HL-60/S4 treated with retinoic acid at 250 ng/mL for 4 days and 3 days (cell line): ENCODE data around the gene MYOM1.

Experiments used
- in situ Hi-C: fragments of 300-500 bp; cut with MboI; formaldehyde crosslinking; loops from 2 replicates; pipeline ENCODE4 v1.7.0; 2022; ENCODE audit warnings: low sequenced_read_pairs

Gene MYOM1

DNA sequence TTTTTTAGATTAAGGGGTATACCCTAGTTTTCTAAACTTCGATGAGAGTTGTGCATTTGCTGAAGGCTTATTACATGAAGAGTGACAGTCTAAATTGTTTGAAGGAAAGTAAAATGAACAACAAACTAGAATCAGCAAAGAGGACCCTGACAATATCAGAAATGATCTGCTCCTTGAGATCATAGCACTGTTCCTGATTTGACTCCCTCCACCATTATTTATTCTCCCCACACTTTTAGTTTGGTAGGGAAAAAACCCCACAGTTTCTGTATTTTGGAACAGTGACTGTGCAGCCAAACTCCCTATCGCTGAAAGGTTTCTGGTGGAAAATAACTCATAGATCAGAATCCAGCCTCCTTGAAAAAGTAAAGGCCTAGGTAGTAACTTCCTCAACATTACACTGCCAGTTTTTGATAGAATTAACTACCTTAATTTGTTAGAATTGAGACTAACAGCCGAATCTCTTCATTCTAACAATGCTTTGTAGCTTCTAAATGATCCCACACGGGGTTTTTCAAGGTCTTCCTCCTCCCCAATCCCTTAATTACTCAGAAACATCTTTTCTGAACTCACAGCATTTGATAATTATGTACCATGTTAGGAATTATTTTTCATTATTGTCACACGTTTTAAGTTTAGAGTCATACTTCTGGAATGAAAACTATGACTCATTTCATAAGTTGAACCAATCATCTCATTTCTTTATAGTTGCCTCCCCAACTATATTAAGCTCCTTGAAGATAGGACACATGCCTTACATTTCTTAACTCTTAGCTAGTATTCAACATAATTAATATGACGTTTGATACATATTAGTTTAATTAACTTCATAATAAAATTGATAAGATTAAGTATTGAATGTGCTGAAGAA lies 30.7 kb upstream of the MYOM1 start:
- in situ Hi-C loops = no loop called here

DNA sequence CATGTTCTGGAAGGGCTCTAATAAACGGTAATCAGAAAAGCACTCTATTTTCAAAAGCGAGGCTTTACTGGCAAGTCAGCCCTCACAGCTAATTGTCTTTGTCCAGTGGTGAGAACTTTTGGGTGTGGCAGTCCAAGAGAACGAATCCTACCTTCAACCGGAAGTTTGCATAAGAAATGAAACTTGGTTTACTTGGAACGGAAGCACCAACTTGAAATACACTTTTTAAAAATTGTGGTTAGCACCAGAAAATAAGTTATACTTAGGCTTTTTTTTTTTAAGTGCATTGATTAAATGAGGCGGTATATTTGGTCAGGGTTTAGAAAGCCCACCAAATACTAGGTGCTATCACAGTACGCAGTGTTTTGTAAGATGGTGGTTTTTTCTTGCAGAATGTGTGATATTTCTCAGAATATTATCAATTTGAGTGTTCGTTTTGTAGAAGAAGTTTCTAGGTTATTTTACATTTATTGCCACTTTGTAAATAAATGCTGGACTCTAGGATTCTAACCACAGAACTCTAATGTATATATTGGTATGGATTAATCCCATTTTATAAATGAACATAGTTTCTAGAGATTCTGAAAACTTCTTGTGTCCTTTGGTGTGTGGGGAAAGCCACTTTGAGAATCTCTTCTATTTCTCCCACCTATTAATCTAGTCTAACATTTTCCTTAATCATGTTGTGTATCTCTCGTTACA lies 29.0 kb upstream of the MYOM1 start:
- in situ Hi-C loops = loop anchor here (10.0 kb wide), 1 partner anchor 304 kb away; no protein-coding TSS in a partner anchor

DNA sequence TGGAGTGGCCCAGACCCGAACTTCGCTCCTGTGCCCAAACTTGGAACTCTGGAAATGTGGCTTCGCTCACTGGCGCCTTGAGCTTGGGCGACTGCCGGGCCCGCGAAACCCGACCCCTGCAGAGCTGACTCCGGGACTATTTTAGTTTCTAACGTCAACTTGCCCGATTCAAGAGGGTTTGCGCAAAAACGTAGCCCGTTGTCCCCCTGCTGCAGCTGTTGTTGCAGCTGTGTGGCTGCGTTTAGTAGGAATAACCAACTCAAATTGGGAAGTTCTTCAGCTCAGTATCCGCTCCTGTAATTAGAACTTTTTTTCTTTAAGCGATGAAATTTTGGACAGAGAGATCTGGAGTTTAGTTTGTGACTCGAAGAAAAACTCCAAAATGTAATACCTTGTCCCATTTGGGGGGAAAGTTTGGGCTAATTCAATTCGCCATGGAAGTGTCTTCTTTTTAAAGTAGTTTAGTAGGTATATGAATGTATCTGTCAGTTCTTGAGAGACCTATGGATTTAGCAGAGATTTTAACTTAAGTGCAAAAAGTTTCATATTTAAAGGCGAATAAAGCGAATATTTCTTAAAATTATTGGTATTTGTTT lies 28.4 kb upstream of the MYOM1 start:
- in situ Hi-C loops = loop anchor here (10.0 kb wide), 1 partner anchor 303 kb away; no protein-coding TSS in a partner anchor

DNA sequence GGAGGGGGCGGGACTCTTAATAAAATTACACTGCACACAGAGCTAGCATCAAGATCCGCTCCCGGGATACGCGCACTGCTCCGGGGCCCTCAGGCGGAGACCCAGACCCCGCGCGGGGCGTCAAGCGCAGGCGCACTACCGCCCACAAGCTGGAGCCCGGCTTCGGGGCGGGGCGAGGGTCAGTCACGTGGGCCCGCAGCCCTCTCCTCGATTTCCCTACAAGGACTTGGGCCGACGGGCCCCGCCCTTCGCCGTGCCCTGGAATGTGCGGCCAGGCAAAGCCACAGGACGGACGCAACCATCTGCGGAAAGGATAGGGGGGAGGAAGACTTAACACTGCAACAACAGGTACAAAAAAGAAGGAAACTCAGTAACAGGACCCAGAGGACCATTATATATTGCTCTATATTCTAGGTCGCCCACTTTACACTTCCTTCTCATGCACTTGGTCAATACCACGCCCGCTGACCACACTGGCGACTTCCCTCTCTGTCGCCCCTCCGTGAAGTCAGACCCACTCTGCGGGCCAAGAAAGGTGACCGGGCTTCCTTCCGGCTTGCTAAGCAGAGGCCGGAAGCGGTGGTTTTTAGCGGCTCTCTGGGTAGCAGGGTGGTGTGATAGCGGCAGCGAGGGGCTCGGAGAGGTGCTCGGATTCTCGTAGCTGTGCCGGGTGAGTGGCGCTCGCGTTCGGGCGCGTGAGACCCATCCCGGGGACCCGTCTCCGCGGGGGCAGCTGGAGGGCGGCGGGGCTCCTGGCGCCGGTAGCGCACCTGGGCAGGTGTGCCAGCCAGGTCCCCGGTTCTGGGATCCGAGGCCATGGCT lies 27.7 kb upstream of the MYOM1 start, which contains the start of gene MYL12A:
MYL12A (plus strand) TSS at position 562 of the 822 bp plus-strand sequence. CDS start 5,447 bp downstream, outside the sequence.
- in situ Hi-C loops = loop anchor here (10.0 kb wide), 1 partner anchor 303 kb away; no protein-coding TSS in a partner anchor

DNA sequence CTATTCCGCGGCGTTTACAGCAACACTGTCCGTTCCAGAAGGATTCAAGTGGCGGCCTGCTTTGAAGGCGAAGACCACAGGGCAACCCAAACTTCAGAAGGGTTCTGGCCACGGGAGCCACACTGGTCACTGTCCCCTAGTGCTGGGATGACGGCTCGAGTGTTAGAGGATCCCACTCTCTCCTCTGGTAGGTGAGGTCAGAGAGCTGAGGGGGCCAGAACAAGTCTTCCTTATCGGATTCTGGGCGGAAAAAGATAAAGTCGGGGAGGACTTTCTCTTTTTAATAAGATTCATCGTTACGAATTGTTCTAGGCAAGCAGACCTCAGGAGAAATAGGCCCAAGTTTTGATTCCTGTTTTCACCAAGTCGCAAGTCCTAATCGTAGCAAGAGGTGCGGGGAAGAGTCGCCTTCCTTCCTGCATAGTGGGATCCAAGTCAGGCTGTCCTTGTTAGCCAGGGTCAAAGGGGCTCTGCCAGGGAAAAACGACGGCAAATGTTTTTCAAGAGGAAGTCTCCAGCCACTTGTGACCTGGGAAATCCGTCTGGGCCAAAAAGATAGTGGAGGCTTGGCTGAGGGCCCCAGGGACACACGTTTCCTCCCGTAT lies 27.0 kb upstream of the MYOM1 start:
- in situ Hi-C loops = loop anchor here (10.0 kb wide), 1 partner anchor 302 kb away; no protein-coding TSS in a partner anchor

DNA sequence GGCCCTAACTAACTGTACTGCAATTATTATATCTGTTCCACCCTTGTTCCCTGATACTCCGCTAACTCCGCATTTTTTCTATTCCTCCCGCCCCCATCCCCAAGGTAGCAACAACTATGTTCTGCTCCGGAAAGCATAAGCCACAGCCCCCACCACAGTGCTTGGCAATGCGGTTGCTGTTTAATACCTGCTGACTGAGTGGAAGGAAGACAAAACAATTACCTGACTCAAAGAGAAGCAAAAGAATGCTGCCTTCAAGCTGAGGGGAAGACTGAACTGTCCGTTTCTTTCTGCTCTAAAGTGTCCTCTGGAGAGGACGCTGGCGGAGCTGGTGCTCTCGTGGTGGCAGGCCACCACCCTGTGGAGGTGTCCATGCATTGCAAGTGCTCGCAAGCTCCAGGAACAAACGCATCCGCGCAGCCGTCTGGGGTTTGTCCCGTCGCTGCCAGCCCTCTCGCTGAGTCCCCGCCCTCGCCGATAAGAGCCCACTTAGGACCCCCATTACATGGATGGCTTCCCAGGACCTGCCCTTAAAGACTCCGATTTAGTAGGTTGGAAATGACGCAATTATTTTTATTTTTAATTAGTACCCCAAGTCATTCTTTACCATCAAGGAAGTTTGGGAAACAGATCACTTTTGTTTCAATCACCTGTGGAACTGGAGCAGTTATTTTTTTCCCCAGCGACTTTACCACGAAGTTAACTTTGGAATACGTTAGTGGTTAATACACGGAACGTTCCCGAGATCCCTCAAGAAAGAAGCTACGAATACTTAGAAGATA lies 26.3 kb upstream of the MYOM1 start:
- in situ Hi-C loops = loop anchor here (10.0 kb wide), 1 partner anchor 301 kb away; no protein-coding TSS in a partner anchor

DNA sequence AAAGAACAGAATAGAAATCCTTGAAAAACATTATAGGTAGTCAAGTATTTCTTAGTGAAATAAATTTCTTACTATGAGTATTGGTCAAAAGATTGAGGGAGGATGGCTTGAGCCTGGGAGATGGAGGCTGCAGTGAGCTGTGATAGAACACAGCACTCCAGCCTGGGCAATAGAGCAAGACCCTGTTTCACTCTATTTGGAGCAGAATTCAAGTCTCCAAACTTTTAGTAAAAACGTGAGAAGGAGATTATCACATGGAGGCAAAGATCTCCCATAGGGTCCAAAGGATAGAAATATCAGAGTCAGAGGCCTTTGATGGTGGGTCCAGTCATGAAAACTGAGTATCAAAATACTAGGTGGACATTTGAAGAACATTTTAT lies 25.4 kb upstream of the MYOM1 start:
- in situ Hi-C loops = loop anchor here (10.0 kb wide), 1 partner anchor 300 kb away; no protein-coding TSS in a partner anchor

DNA sequence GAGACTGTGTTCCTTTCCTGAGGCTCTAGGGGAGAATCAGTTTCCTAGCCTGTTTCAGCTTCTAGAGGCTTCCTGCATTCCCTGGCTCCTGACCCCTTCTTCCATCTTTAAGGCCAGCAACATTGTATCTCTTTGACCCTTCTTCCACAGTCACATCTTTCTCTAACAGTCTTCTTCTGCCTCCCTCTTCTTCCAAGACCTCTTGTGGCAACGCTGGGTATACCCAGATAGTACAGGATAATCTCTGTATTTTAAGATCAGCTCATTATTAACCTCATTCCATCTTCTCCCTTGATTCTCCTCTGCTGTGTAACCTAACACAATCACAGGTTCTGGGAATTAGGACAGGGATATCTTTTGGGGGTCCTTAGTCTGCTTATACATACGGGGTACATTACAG lies 19.0 kb upstream of the MYOM1 start:
- in situ Hi-C loops = no loop called here

DNA sequence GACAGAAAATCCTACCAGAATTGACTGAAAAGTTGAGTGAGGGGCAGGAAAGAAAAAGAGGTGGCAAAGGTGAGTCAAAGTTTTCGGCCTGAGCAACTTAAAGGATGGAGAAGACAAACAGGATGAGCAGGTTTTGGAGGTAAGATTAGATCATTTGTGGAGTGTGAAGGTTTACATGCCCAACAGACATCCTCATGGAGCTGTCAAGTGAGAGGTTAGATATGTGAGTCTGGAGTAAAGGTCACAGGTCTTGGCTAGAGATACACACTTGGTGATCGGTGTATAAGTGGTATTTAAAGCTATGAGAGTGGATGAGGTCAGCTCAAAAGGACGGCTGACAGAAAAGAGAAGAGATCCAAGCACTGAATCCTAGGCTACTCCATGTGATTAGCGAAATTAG lies 16.7 kb upstream of the MYOM1 start:
- in situ Hi-C loops = no loop called here

DNA sequence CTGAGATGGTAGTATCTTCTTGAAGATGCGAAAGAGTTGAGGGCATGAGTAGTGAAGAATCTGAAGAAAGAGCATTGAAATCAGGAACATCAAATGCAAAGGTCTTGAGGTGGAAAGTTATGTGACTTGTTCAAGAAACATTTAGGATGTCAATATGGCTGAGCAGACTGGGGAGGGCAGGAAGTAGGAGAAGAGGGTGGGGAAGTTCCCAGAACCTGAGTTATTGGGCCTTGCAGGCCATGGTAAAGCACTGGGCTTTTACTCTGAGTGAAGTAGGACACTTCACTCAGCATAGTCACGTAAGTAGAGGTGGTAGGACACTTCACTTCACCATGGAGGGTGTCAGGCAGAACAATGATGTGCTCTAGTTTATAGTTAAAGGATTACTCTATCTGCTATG lies 16.1 kb upstream of the MYOM1 start:
- in situ Hi-C loops = no loop called here

DNA sequence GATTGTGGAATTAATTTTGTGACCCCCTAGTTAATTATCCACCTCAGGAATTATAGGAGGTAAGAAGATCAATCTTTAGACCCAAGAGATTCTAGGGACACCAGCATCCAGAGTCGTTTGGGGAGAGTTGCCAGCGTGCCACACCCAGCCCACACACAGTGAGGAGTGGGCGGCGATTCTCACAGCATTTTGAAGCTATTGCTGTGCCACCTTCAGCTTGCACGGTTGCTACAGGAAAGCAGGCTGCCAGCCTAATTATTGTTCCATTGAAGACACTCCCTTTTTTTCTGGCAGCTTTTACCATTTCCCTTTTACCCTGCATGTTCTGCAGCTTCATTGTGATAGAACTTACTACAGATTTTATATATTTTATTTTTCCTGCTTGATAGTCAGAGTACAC lies 14.7 kb upstream of the MYOM1 start:
- in situ Hi-C loops = no loop called here

DNA sequence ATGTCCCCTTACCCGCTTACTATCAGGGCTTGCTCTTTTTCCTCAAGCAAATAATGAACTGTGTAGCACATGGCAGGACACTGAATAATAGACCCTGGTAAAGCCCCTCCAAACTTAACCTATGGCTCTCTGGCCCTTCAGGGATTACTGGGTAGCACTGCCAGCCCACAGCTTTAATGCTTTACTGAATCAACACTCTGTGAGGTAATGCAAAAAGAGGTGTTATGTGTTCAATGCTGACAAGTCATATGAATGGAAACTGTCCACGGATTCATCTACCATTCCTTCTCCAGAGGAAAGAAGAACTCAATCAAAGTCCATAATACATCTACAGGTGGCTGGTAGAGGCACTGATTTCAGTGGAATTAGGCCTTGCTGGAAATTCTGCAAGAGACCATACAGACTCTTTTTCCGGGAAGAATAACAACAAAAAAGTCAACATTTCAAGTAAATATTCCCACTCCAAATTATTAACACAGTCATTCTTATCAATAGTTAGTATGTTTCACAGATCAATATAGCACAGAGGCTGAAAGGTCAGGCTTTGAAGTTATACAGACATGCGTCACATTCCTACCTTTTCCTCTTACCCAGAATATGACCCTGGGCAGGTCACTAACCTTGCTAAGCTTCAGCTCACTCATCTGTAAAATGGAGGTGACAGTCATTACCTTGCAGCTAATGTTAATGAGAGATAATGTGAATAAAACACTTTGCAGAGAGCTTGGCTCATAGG lies 13.8 kb upstream of the MYOM1 start:
- in situ Hi-C loops = no loop called here

DNA sequence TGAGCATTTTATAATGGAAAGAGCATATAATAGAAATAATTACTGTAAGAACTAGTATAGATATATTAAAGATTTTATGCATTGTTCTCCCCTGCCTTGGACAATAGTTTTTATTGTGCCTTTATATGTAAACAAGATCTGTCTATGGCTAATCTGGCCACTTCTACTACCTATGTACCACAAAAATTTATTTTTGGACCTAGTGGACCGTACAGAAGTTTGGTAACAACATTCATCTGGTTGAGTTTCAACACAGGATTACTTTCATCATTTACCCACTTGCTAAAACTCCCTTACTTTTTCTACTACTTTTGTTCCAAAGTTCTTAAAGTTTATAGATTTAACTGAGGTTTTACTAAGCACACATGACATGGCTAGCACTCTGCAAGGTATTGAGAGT lies 13.2 kb upstream of the MYOM1 start:
- in situ Hi-C loops = no loop called here

DNA sequence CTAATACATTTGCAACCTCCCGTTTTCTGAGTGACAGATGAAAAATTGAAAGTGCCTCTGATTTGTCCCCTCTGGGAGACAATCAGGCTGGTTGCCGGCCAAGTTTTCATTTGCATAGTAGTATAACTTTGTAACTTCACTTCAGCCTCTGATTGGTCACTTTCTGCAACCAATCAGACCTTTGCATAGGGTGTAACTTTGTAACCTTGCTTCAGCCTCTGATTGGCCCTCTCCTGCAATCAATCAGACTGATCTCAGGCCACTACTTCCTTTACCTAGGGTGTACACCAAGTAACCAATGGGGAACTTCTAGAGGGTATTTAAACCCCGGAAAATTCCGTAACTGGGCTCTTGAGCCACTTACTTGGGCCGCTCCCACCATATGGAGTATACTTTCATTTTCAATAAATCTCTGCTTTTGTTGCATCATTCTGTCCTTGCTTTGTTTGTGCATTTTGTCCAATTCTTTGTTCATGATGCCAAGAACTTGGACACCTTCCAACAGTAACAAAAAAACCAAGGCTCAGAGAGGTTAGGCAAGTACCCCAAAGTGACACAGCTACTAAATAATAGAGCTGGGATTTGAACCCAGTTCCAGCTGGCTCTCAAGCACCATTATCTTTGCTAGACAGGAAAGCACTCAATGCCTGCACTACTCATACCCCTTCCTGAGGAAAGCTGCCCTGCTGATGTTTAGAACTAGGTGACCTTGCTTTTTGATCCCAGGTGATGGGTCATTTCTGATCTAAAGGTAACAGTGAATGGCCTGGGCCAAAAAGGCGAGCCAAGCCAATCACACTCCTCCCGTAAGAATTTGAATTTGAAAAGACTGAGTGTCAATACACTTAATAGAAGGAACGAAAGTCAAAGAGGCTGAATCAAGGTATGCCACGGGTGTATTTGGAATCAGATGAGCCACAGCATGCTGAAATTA lies 10.9 kb upstream of the MYOM1 start:
- in situ Hi-C loops = no loop called here

DNA sequence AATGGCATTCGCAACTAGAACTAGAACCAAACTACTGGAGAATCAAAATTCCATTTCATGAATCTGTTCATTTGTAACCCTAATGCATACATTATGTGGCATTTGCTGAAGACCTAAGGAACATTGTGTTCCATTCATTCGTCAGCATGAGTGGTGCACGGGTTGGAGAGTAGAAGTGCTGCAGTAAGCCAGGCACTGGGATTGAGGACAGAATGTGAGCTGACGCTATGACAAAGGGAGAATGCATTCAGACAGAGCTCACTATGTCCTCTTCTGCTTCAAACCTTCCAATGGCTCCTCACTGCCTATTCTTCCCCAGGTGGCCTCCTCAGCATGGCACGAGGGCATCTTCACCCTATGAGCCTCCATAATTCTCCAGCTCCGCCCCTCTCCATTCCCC lies 6.3 kb upstream of the MYOM1 start:
- in situ Hi-C loops = no loop called here

DNA sequence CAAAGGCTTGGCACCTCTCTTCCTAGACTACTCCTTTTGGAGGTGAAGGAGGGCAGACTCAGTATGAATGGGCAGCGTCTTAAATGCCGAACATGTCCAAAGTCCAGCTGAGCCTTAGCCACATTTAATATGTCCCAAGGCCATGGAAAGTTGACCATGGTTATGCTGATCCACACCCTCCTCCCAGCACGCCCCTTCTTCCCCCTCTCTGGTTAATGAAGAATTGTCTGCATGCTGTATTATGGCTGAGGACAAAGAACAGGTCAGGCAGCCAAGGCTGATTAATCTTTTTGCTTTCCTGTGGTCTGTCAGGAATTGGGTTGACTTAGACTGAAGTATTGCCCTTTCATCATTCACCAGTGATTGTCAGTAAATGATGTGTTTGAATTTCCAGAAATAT lies 5.8 kb upstream of the MYOM1 start:
- in situ Hi-C loops = no loop called here

DNA sequence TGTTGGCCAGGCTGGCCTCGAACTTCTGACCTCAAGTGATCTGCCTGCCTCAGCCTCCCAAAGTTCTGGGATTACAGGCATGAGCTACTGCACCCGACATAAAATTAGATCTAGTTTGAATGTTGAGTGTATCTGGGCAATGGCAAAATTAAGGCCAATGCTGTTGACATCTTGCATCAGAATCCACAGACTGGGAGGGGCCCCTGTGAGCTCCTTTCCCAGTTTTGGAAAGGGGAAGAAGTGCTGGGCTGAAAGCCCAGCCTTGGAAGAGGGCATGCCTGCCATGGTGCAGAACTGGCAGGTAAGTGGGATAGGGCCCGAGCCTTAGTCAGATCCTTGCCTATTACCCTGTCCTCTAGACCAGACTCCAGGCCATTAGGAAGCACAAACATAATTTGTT lies 4.5 kb upstream of the MYOM1 start:
- in situ Hi-C loops = no loop called here

DNA sequence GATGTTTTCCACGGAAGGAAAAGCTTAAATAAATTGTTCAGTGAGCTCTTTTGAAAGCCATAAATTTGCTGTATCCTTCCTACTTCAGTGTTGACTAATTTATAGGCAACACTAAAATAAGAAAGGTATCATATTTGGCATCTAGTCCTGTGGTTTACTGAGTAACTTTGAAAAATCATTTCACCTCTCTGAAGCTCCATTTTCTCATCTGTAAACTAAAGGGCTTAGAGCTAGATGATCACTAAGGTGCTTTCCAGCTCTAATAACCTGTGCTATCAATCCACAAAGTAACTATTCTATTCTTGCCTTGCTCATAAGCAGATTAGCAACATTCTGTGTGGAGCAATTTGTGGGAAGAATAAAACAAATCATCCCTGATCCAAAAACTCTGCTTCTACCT lies 3.6 kb upstream of the MYOM1 start:
- in situ Hi-C loops = no loop called here
